ENCODE measurements around the gene SFXN4.
"Not testable (repeated sequence)": the region's sequence is repeated elsewhere in the genome, so short reads cannot be mapped to it uniquely, and the experiment has no call there.

Gene SFXN4

DNA sequence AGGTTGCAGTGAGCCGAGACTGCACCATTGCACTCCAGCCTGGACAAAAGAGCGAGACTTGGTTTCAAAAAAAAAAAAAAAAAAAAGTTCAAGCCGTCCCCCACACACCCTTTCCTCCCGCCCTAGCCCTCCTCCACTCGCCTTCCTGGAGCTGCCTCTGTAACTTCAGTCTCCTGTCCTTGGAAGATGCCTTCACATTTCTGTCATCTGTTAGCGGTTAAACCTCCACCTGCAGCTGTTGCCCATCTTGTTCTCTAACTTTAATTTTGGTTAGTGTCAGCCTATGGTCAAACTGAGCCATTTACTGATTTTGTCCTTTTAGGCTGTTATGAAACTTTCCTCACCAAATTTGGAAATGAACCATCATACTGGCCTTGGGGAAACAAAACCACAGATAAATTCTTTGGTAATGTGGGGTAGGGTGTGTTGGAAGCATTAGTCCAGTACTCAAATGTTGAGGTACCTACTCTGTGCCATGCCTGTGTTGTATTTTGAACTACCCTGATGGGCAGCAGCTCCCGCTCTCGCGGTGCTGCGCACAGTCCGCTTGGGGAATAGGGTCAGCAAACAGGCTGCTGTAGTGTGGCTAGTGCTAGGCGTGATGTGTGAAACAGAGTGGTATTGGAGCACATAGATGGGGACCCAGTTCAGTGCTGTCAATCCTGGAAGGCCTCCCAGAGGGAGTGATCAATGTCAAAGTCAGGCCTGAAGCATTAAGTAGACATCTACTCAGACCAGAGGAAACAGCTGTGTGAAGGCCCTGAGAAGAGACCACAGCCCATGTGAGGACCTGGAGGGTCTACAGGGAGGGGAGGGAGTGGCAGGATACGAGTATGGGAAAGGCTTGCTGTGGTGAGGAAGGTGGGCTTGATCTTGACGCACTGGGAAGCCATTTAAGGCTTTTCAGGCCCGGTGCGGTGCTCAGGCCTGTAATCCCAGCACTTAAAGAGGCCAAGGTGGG, 26.9 kb downstream of the SFXN4 start:
- H3K27ac ChIP-seq = no peak overlapping the region; the same call in 1 of the 2 replicates
- TF ChIP-seq, protein P1, sequence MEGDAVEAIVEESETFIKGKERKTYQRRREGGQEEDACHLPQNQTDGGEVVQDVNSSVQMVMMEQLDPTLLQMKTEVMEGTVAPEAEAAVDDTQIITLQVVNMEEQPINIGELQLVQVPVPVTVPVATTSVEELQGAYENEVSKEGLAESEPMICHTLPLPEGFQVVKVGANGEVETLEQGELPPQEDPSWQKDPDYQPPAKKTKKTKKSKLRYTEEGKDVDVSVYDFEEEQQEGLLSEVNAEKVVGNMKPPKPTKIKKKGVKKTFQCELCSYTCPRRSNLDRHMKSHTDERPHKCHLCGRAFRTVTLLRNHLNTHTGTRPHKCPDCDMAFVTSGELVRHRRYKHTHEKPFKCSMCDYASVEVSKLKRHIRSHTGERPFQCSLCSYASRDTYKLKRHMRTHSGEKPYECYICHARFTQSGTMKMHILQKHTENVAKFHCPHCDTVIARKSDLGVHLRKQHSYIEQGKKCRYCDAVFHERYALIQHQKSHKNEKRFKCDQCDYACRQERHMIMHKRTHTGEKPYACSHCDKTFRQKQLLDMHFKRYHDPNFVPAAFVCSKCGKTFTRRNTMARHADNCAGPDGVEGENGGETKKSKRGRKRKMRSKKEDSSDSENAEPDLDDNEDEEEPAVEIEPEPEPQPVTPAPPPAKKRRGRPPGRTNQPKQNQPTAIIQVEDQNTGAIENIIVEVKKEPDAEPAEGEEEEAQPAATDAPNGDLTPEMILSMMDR (conservative IDR thresholded peaks at IDR 0.05) = no peak

DNA sequence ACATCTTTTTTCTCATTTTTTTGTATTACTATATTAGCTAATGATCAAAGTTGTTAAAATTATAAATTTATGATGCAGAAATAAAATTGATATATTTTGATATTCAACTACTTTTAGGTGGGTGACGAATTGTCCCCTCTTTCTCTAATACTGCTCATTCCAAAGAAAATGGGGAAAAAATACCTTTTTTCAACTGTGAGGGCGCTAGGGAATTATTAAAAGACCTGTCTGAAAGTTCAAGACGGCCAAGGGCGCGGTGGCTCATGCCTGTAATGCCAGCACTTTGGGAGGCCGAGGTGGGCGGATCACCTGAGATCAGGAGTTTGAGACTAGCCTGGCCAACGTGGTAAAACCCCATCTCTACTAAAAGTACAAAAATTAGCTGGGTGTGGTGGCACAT, 27.6 kb downstream of the SFXN4 start:
- not testable (repeated sequence) for H3K27ac ChIP-seq

DNA sequence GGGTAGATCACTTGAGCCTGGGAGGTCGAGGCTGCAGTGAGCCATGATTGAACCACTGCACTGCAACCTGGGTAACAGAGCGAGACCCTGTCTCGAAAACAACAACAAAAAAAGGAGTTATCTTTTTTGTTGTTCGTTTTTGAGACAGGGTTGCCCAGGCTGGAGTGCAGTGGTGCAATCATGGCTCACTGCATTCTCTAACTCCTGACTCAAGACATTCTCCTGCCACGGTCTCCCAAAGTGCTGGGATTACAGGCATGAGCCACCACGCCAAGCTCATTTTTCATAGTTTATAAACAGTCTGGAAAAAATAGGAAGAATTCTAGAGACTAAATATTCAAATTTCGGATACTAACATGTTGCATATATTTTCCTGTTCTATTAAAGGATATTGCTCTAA, 29.4 kb downstream of the SFXN4 start:
- H3K27ac ChIP-seq = no peak overlapping the region
- TF ChIP-seq, protein P1 (conservative IDR thresholded peaks at IDR 0.05) = no peak

DNA sequence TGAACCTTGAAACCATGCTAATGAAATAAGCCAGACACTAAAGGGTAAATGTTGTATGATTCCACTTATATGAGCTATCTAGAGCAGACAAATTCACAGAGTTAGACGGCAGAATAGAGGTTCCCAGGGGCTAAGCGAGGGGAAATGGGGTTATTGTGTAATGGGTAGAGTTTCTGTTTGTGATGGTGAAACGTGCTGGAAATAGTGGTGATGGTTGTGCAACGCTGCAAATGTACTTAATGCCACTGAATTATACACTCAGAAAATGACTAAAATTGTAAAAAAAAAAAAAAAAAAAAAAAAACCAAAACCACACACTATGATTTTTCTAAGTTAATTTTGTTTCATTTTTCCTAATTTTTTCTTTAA, 30.0 kb downstream of the SFXN4 start:
- no peak overlapping the region for H3K27ac ChIP-seq
- TF ChIP-seq, protein P1 (conservative IDR thresholded peaks at IDR 0.05) = no peak

DNA sequence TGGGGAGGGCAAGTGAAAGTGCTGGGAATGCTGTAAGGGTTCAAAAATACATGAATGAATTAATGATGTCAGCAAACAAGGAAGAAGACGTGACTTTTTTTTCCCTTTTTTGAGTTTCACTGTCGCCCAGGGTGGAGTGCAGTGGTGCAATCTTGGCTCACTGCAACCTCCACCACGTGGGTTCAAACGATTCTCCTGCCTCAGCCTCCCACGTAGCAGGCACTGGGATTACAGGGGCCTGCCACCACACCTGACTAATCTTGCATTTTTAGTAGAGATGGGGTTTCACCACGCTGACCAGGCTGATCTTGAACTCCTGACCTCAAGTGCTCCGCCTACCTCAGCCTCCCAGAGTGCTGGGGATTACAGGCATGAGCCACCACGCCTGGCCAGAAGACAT, 31.6 kb downstream of the SFXN4 start:
- TF ChIP-seq, protein P1 (conservative IDR thresholded peaks at IDR 0.05) = no peak
- H3K27ac ChIP-seq = no peak overlapping the region

DNA sequence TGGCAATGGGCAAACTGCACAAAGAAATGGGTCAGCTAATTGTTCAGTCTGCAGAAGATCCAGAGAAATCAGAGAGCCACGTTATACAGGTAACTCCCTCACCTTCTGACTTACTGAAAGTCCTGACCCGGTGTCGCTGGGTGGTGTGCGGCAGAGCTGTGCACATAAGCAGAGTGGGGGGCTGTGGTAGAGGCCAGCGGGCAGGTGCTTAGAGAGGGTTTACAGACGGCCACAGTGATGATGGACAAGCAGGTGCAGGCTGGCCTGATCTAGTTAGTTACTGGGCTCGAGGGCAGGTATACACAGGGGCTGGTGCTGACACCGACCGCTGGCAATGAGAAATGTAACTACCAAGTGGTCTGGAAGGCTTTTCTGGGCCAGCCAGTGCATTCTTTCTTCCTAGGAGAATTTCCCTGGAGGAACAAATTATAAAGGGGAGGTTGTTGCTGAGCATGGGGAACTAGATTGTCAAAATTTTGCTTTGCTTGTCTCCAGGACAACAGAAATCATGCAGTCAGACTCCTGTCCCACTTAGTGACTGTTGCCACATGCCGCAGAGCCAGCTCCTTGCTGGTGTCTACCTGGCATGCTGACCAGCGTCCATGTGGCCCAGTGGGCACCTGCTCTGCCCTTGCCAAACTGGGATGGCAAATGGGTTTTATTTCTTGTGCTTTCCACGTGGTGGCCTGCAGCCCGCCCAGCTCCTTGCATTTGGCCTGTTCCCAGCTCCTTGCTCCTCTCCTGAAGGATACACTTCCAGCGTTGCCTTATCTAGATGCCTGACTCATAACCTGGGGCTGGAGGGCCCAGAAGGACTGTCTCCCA, 32.8 kb downstream of the SFXN4 start:
- no peak overlapping the region for H3K27ac ChIP-seq
- TF ChIP-seq, protein P1 (conservative IDR thresholded peaks at IDR 0.05) = no peak

DNA sequence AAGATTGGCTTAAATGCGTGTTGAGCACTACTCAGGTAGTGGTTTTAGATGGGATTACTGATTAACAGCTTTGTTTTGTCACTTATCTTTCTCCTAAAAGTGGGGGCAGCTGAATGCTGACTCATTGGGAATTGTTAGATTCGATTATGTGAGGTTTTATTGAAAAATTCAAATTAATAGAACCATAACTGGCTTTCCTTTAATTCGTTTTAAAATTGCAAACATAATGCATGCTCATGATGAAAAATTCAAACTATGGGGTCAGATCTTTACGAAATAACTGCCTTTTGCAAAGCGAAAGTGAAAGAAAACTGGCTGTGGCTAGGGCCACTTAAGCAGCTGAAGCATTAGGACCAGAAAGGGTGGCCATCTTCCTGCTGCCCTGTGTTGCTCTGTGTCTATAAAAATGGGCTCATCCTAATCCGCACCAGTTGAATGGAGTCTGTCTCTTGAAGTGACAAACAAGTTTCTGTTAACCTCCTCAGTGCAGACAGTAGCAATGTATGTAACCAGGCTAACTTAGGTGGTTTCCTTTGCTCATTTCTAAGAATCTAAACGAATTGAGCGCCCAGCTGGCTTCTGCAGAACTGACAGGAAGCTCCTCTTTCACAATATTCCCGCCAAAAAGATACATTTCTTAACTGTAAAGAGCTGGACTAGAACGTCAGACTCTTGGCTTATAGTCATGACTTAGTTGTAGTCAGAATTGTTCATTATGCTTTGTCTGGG, 33.8 kb downstream of the SFXN4 start:
- TF ChIP-seq, protein P1 (conservative IDR thresholded peaks at IDR 0.05) = no peak
- no peak overlapping the region for H3K27ac ChIP-seq

Data from VCaP (cell line).